GM18951 (cell line): ENCODE results near the gene NADSYN1.

Source experiments
- POLR2A ChIP-seq: IDR thresholded peaks from 4 replicates; pipeline ENCODE4 v1.6.1; 2011; ENCODE audit warnings: mild to moderate bottlenecking; ENCODE audit not compliant: insufficient read length, insufficient read depth; ENCODE audit errors: extremely low read depth
- in situ Hi-C: fragments of 300-500 bp; cut with MboI; formaldehyde crosslinking; loops from one replicate; pipeline ENCODE4 v1.12.0; 2022; ENCODE audit warnings: low sequenced_read_pairs, mixed read lengths, inconsistent platforms; ENCODE audit not compliant: unreplicated experiment

NADSYN1 gene

GRCh38 chr11:71488681-71489270, 35.8 kb downstream of the NADSYN1 start:
- in situ Hi-C loops = no loop called here
- no peak for TF ChIP-seq POLR2A

- TF ChIP-seq POLR2A = no peak
- in situ Hi-C loops = no loop called here
Measured at GRCh38 chr11:71489311-71490043, 36.5 kb downstream of the NADSYN1 start.

- TF ChIP-seq POLR2A = no peak
- in situ Hi-C loops = no loop called here
Measured at GRCh38 chr11:71490044-71490730, 37.2 kb downstream of the NADSYN1 start.

GRCh38 chr11:71490731-71491390, 37.9 kb downstream of the NADSYN1 start:
- in situ Hi-C loops = no loop called here
- TF ChIP-seq POLR2A = no peak

GRCh38 chr11:71491531-71491930, 38.5 kb downstream of the NADSYN1 start:
- in situ Hi-C loops = no loop called here
- no peak for TF ChIP-seq POLR2A

- in situ Hi-C loops = no loop called here
- TF ChIP-seq POLR2A = no peak
Measured at GRCh38 chr11:71491940-71492339, 38.9 kb downstream of the NADSYN1 start.

GRCh38 chr11:71495286-71496230, 42.6 kb downstream of the NADSYN1 start:
- TF ChIP-seq POLR2A = no peak
- in situ Hi-C loops = no loop called here

GRCh38 chr11:71496421-71496820, 43.4 kb downstream of the NADSYN1 start:
- no peak for TF ChIP-seq POLR2A
- in situ Hi-C loops = no loop called here

- in situ Hi-C loops = no loop called here
- TF ChIP-seq POLR2A = no peak
Measured at GRCh38 chr11:71498091-71498490, 45.1 kb downstream of the NADSYN1 start.

- in situ Hi-C loops = no loop called here
- no peak for TF ChIP-seq POLR2A
Measured at GRCh38 chr11:71499125-71499524, 46.1 kb downstream of the NADSYN1 start.

- in situ Hi-C loops = no loop called here
- no peak for TF ChIP-seq POLR2A
Measured at GRCh38 chr11:71499546-71499945, 46.5 kb downstream of the NADSYN1 start.

GRCh38 chr11:71500601-71501021, 47.6 kb downstream of the NADSYN1 start:
- in situ Hi-C loops = no loop called here
- no peak for TF ChIP-seq POLR2A

GRCh38 chr11:71501071-71501985, 48.3 kb downstream of the NADSYN1 start:
- no peak for TF ChIP-seq POLR2A
- in situ Hi-C loops = no loop called here
